Measurements from ENCODE around the gene AK2. TPM values are rescaled to one million over a fixed set of nuclear protein-coding genes. Genes with fewer than 3 reads are reported as not detected.
A peak's percentile ranks its signal among the peaks of the same experiment; 100 is the strongest.

AK2 gene
- total and polyA plus RNA-seq, 2 donors (not counting 1 experiment from before 2014, with no cell fraction given), result 66.8 to 109 TPM

- peaks cover 0 to 6% (median 0%) of the 10 kb centered on the region in 3 donors for H3K9me3 ChIP-seq (ENCODE audit: control extremely low read depth in 1 of 3, control insufficient read depth in 2 of 3, insufficient read depth in 1 of 3, low read length in 2 of 3)
- peak overlapping the region; percentile 59 for H3K27ac Mint-ChIP-seq
- DNase-seq (no peak), ATAC-seq (ENCODE audit: low read depth) (no peak)
- ChIA-PET POLR2A (interaction anchor here (1.7 to 2.7 kb wide), 4 partner anchors 13 to 33 kb away, joined by 5 to 34 read pairs (median 14); no protein-coding TSS in a partner anchor), CTCF (interaction anchor here (0.5 to 2.5 kb wide), 7 partner anchors 12 to 392 kb away, joined by 3 to 13 read pairs (median 6); no protein-coding TSS in a partner anchor)
- peaks cover 32% of the 10 kb centered on the region for H3K4me1 Mint-ChIP-seq
- H3K79me2 ChIP-seq (ENCODE audit: control insufficient read depth, insufficient read depth, low read length), result peaks cover 35% of the 10 kb centered on the region
- H3K36me3 ChIP-seq (replicated peaks in 1 of 2; ENCODE audit: control extremely low read depth in 1 of 2, control insufficient read depth in 1 of 2, extremely low read depth in 1 of 2, insufficient read depth in 2 of 2, low read length in 1 of 2), result no peaks in the 10 kb centered on the region
- peak overlapping the region; percentile 36 to 83 (median 68) for H3K4me3 ChIP-seq (ENCODE audit: control extremely low read depth in 1 of 5, extremely low read depth in 1 of 5, insufficient read depth in 1 of 5, low read depth in 2 of 5, low read length in 4 of 5)
- peak overlapping the region; percentile 60 for H3K9ac ChIP-seq (ENCODE audit: low read length)
- peak overlapping the region; percentile 92 for H3K4me2 ChIP-seq (replicated peaks; ENCODE audit: low read depth, low read length, poor library complexity, severe bottlenecking)
- peaks cover 27 to 32% of the 10 kb centered on the region in 2 donors for H3K4me1 ChIP-seq (ENCODE audit: control insufficient read depth in 2 of 2, insufficient read depth in 2 of 2, low read length in 2 of 2)
- no peak for TF ChIP-seq EZH2 (IDR thresholded peaks at IDR 0.05; ENCODE audit: borderline replicate concordance, insufficient read depth, low read depth, low read length, poor library complexity, severe bottlenecking)
- TF ChIP-seq, protein P1, sequence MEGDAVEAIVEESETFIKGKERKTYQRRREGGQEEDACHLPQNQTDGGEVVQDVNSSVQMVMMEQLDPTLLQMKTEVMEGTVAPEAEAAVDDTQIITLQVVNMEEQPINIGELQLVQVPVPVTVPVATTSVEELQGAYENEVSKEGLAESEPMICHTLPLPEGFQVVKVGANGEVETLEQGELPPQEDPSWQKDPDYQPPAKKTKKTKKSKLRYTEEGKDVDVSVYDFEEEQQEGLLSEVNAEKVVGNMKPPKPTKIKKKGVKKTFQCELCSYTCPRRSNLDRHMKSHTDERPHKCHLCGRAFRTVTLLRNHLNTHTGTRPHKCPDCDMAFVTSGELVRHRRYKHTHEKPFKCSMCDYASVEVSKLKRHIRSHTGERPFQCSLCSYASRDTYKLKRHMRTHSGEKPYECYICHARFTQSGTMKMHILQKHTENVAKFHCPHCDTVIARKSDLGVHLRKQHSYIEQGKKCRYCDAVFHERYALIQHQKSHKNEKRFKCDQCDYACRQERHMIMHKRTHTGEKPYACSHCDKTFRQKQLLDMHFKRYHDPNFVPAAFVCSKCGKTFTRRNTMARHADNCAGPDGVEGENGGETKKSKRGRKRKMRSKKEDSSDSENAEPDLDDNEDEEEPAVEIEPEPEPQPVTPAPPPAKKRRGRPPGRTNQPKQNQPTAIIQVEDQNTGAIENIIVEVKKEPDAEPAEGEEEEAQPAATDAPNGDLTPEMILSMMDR (IDR thresholded peaks at IDR 0.05), result no peak
- no peaks in the 10 kb centered on the region for H3K9me3 Mint-ChIP-seq (ENCODE audit: insufficient read depth)
- peak overlapping the region; percentile 90 for H3K4me3 Mint-ChIP-seq
- no peaks in the 10 kb centered on the region for H3K27me3 Mint-ChIP-seq
- H3K27me3 ChIP-seq (replicated peaks in 1 of 4; ENCODE audit: control extremely low read depth in 1 of 4, control insufficient read depth in 3 of 4, insufficient read depth in 4 of 4, low read length in 3 of 4), result no peaks in the 10 kb centered on the region
- intact Hi-C loops (cut with micrococcal nuclease), result loop anchor here (2.0 kb wide), 1 partner anchor 162 kb away; no protein-coding TSS in a partner anchor
- 90% methylated on average over 4 of the region's 5 CpGs for WGBS (ENCODE audit: insufficient coverage)
- peak overlapping the region; percentile 76 to 84 for H3K27ac ChIP-seq (ENCODE audit: low read length in 2 of 2)
- peak overlapping the region; percentile 92 for H2AFZ ChIP-seq (ENCODE audit: insufficient read depth, low read depth, low read length, poor library complexity, severe bottlenecking)
- H4K20me1 ChIP-seq (ENCODE audit: control insufficient read depth, insufficient read depth, low read length, poor library complexity, severe bottlenecking), result peaks cover 12% of the 10 kb centered on the region
Measured at GRCh38 chr1:32965251-32965747, 71.4 kb downstream of the AK2 start.
